ENCODE results near the gene CENPI.

CENPI gene

GRCh38 chrX:101057093-101057714 is 40.8 kb upstream of the CENPI start:
- Histone ChIP-seq H3K79me2 (ENCODE audit: low read length) (no peaks in the 10 kb centered on the region), H3K4me2 (ENCODE audit: low read depth, low read length) (no peak overlapping the region), H3K27me3 (replicated peaks; ENCODE audit: insufficient read depth, low read length) (no peaks in the 10 kb centered on the region), H3K4me1 (ENCODE audit: low read length) (no peaks in the 10 kb centered on the region), H3K9me3 (replicated peaks; ENCODE audit: insufficient read depth, low read length) (no peaks in the 10 kb centered on the region), H3K27ac (ENCODE audit: low read length) (no peak overlapping the region), H3F3A (ENCODE audit: insufficient read depth, low read length) (no peaks in the 10 kb centered on the region), H3K9ac (ENCODE audit: low read length) (no peak overlapping the region), H4K20me1 (ENCODE audit: insufficient read depth, low read length) (no peaks in the 10 kb centered on the region), H3K4me3 (ENCODE audit: low read length) (no peak overlapping the region), H3K9me2 (replicated peaks; ENCODE audit: insufficient read depth, low read length) (no peaks in the 10 kb centered on the region), H2AFZ (ENCODE audit: low read length) (no peak overlapping the region), H3K36me3 (replicated peaks; ENCODE audit: insufficient read depth, low read length) (no peaks in the 10 kb centered on the region)
- no peak for DNase-seq
- TF ChIP-seq EZH2phosphoT487 (IDR thresholded peaks at IDR 0.05; ENCODE audit: low read length) (no peak), EZH2 (optimal IDR thresholded peaks at IDR 0.05; ENCODE audit: low read depth, low read length) (no peak), CTCF (IDR thresholded peaks at IDR 0.05; ENCODE audit: low read length) (no peak)

DNA sequence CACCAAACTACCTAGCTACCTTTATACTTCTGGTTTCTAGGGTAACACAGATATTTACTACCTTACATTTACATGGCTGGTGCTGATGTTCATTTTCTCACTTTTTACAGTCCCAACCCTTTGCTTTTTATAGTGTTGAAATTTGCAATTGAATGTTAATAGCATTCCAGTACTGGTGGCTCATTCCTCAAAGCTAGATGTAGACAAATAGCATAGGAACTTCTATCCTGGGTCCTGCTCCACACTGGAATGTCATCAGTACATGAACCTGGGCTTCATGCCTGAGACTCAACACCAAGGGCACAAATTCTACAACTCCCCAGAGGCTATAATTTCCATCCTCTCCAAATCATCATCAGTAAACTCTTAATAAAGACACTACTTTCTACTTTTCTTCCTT is 35.8 kb upstream of the CENPI start:
- H3K4me3 ChIP-seq (ENCODE audit: low read length), result no peak overlapping the region
- H3K9me2 ChIP-seq (replicated peaks; ENCODE audit: insufficient read depth, low read length), result no peaks in the 10 kb centered on the region
- H3K9me3 ChIP-seq (replicated peaks; ENCODE audit: insufficient read depth, low read length), result no peaks in the 10 kb centered on the region
- TF ChIP-seq CTCF (IDR thresholded peaks at IDR 0.05; ENCODE audit: low read length), result no peak
- H3K9ac ChIP-seq (ENCODE audit: low read length), result no peak overlapping the region
- H2AFZ ChIP-seq (ENCODE audit: low read length), result no peak overlapping the region
- H4K20me1 ChIP-seq (ENCODE audit: insufficient read depth, low read length), result no peaks in the 10 kb centered on the region
- DNase-seq, result no peak
- H3K36me3 ChIP-seq (replicated peaks; ENCODE audit: insufficient read depth, low read length), result no peaks in the 10 kb centered on the region
- H3F3A ChIP-seq (ENCODE audit: insufficient read depth, low read length), result no peaks in the 10 kb centered on the region
- H3K4me1 ChIP-seq (ENCODE audit: low read length), result no peaks in the 10 kb centered on the region
- H3K4me2 ChIP-seq (ENCODE audit: low read depth, low read length), result no peak overlapping the region
- H3K79me2 ChIP-seq (ENCODE audit: low read length), result no peaks in the 10 kb centered on the region
- H3K27ac ChIP-seq (ENCODE audit: low read length), result no peak overlapping the region
- H3K27me3 ChIP-seq (replicated peaks; ENCODE audit: insufficient read depth, low read length), result no peaks in the 10 kb centered on the region

DNA sequence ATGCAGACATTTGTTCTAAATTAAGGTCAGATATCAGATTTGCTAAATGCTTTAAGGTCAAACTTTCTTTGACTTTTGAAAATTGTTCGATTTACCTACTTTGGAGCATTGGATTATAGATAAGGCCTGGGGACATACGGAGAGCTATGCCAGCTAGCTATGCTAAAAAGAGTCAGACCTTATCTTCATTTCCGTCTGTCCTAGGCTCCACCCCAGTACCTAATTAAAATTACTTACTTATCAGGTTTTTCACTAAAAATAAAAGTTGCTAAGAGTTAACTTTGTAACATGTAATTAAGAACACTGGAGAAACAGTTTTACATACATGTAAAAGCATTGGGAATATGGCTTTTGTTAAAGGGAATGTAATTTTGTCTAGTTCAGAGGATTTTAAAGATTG is 26.4 kb upstream of the CENPI start:
- no peak overlapping the region for H3K27ac ChIP-seq (ENCODE audit: low read length)
- no peaks in the 10 kb centered on the region for H3K36me3 ChIP-seq (replicated peaks; ENCODE audit: insufficient read depth, low read length)
- no peaks in the 10 kb centered on the region for H3K9me3 ChIP-seq (replicated peaks; ENCODE audit: insufficient read depth, low read length)
- no peak for TF ChIP-seq EZH2phosphoT487 (IDR thresholded peaks at IDR 0.05; ENCODE audit: low read length)
- no peak for TF ChIP-seq EZH2 (optimal IDR thresholded peaks at IDR 0.05; ENCODE audit: low read depth, low read length)
- no peak for TF ChIP-seq CTCF (IDR thresholded peaks at IDR 0.05; ENCODE audit: low read length)
- H3F3A ChIP-seq (ENCODE audit: insufficient read depth, low read length), result no peaks in the 10 kb centered on the region
- H3K9me2 ChIP-seq (replicated peaks; ENCODE audit: insufficient read depth, low read length), result no peaks in the 10 kb centered on the region
- H3K79me2 ChIP-seq (ENCODE audit: low read length), result no peaks in the 10 kb centered on the region
- no peaks in the 10 kb centered on the region for H3K27me3 ChIP-seq (replicated peaks; ENCODE audit: insufficient read depth, low read length)
- no peak for DNase-seq
- H2AFZ ChIP-seq (ENCODE audit: low read length), result no peak overlapping the region
- no peaks in the 10 kb centered on the region for H4K20me1 ChIP-seq (ENCODE audit: insufficient read depth, low read length)
- H3K4me2 ChIP-seq (ENCODE audit: low read depth, low read length), result no peak overlapping the region
- H3K4me1 ChIP-seq (ENCODE audit: low read length), result no peaks in the 10 kb centered on the region
- no peak overlapping the region for H3K4me3 ChIP-seq (ENCODE audit: low read length)
- no peak overlapping the region for H3K9ac ChIP-seq (ENCODE audit: low read length)
